T-helper 2 cell treated with Interferon-gamma antibody and Interleukin-4, amounts not matched to agents 5 μg/mL and 100 μg/mL, for 36 hours (primary cell): ENCODE data around the gene SYT17.

Experiments used
- DNase-seq: peaks from one replicate; pipeline ENCODE4 v3.0.0; 2021; ENCODE audit warnings: low spot score
- H3K27ac Mint-ChIP-seq: one replicate; pipeline ENCODE4 v1.8.0; 2021; ENCODE audit warnings: mild to moderate bottlenecking, mixed read lengths
- H3K27me3 Mint-ChIP-seq: one replicate; pipeline ENCODE4 v1.8.0; 2021; ENCODE audit warnings: low read depth, mixed read lengths
- H3K36me3 Mint-ChIP-seq: one replicate; pipeline ENCODE4 v1.8.0; 2021; ENCODE audit warnings: low read depth, mixed read lengths
- H3K4me1 Mint-ChIP-seq: one replicate; pipeline ENCODE4 v1.8.0; 2021; ENCODE audit warnings: low read depth, mixed read lengths
- H3K4me3 Mint-ChIP-seq: one replicate; pipeline ENCODE4 v1.8.0; 2022; ENCODE audit warnings: mild to moderate bottlenecking, moderate library complexity, mixed read lengths
- H3K9me3 Mint-ChIP-seq: one replicate; pipeline ENCODE4 v1.8.0; 2021; ENCODE audit warnings: mixed read lengths

SYT17 gene

DNA sequence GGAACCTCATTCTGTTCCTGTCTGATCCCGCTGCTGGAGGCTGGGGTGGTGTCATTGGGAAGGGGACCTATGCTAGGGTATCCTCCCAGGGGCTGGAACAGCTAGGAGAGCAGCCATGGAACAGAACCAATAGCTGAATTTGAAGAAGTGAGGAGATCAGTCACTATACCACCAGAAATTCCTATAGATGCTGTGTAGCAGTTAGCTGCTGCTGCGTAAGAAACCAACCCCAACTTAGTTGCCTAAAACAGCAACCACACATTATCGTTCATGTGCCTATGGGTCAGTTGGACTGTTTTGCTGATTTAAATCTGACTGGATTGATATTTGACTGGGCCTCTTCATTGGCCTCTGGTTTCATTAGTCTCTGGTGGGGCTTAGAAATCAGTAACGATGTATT is 20.4 kb upstream of the SYT17 start:
- Mint-ChIP-seq H3K4me1 (no peaks in the 10 kb centered on the region), H3K27me3 (peaks cover 15% of the 10 kb centered on the region), H3K36me3 (no peaks in the 10 kb centered on the region), H3K4me3 (no peak overlapping the region), H3K27ac (no peak overlapping the region), H3K9me3 (peaks cover 8% of the 10 kb centered on the region)
- DNase-seq = no peak

DNA sequence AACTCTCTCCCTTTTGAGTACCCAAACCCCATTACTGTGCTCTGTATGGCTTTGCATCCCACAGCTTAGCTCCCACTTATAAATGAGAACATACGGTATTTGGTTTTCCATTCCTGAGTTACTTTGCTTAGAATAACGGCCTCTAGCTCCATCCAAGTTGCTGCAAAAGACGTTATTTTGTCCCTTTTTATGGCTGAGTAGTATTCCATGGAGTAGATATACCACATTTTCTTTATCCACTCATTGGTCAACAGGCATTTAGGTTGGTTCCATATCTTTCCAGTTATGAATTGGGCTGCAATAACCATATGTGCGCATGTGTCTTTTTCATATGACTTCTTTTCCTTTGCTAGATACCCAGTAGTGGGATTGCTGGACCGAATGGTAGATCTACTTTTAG is 19.9 kb upstream of the SYT17 start:
- H3K9me3 Mint-ChIP-seq = peaks cover 8% of the 10 kb centered on the region
- H3K36me3 Mint-ChIP-seq = no peaks in the 10 kb centered on the region
- no peak overlapping the region for H3K27ac Mint-ChIP-seq
- H3K4me3 Mint-ChIP-seq = no peak overlapping the region
- no peak for DNase-seq
- H3K4me1 Mint-ChIP-seq = no peaks in the 10 kb centered on the region
- peaks cover 16% of the 10 kb centered on the region for H3K27me3 Mint-ChIP-seq

DNA sequence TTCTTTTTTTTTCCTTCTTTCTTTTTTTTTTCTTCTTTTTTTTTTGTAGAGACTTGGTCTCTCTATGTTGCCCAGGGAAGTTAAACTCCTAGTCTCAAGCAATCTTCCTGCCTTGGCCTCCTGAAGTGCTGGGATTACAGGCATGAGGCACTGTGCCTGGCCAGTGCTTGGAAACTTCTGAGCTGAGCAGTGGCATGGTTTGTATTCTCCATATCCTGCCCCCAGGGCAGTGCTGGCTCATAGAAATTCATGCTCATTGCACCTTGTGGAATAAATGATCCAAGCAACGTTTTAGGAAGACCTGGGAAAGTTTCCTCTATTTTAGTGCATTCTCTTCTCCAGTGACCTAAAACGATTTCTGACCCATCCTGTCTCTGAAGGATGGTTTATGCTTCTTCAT is 16.7 kb upstream of the SYT17 start:
- H3K36me3 Mint-ChIP-seq = no peaks in the 10 kb centered on the region
- no peaks in the 10 kb centered on the region for H3K4me1 Mint-ChIP-seq
- peaks cover 13% of the 10 kb centered on the region for H3K9me3 Mint-ChIP-seq
- H3K4me3 Mint-ChIP-seq = no peak overlapping the region
- no peak overlapping the region for H3K27ac Mint-ChIP-seq
- H3K27me3 Mint-ChIP-seq = peaks cover 17% of the 10 kb centered on the region
- DNase-seq = no peak

DNA sequence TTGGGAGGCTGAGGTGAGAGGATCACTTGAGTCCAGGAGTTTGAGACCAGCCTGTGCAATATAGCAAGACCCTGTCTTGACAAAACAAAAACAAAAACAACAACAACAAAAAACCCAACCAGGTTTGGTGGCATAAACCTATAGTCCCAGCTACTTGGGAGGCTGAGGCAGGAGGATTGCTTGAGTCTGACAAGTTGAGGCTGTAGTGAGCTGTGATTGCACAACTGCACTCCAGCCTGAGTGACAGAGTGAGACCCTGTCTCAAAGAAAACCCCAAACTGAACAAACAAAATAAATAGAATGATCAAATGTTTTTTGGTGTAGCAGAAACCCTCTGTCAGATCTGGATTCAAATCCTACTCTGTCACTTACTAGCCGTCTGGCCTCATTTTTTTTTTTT is 16.0 kb upstream of the SYT17 start:
- Mint-ChIP-seq H3K27ac (no peak overlapping the region), H3K4me3 (no peak overlapping the region), H3K36me3 (no peaks in the 10 kb centered on the region), H3K27me3 (peaks cover 21% of the 10 kb centered on the region), H3K9me3 (peaks cover 14% of the 10 kb centered on the region), H3K4me1 (no peaks in the 10 kb centered on the region)
- no peak for DNase-seq

- Mint-ChIP-seq H3K36me3 (no peaks in the 10 kb centered on the region), H3K4me1 (no peaks in the 10 kb centered on the region), H3K4me3 (no peak overlapping the region), H3K9me3 (peaks cover 6% of the 10 kb centered on the region), H3K27ac (no peak overlapping the region), H3K27me3 (peaks cover 18% of the 10 kb centered on the region)
- no peak for DNase-seq
Measured at GRCh38 chr16:19153876-19154275, 14.2 kb upstream of the SYT17 start.

- Mint-ChIP-seq H3K4me3 (no peak overlapping the region), H3K27me3 (peaks cover 6% of the 10 kb centered on the region), H3K36me3 (no peaks in the 10 kb centered on the region), H3K9me3 (peaks cover 6% of the 10 kb centered on the region), H3K4me1 (no peaks in the 10 kb centered on the region), H3K27ac (no peak overlapping the region)
- no peak for DNase-seq
Measured at GRCh38 chr16:19162085-19162484, 6.0 kb upstream of the SYT17 start.

- Mint-ChIP-seq H3K4me1 (no peaks in the 10 kb centered on the region), H3K4me3 (no peak overlapping the region), H3K36me3 (no peaks in the 10 kb centered on the region), H3K27me3 (peaks cover 8% of the 10 kb centered on the region), H3K27ac (no peak overlapping the region), H3K9me3 (peaks cover 6% of the 10 kb centered on the region)
- no peak for DNase-seq
Measured at GRCh38 chr16:19163215-19163614, 4.8 kb upstream of the SYT17 start.

GRCh38 chr16:19164285-19164684 is 3.8 kb upstream of the SYT17 start:
- Mint-ChIP-seq H3K9me3 (peaks cover 6% of the 10 kb centered on the region), H3K4me3 (no peak overlapping the region), H3K27ac (no peak overlapping the region), H3K36me3 (no peaks in the 10 kb centered on the region), H3K4me1 (no peaks in the 10 kb centered on the region), H3K27me3 (peaks cover 10% of the 10 kb centered on the region)
- no peak for DNase-seq

DNA sequence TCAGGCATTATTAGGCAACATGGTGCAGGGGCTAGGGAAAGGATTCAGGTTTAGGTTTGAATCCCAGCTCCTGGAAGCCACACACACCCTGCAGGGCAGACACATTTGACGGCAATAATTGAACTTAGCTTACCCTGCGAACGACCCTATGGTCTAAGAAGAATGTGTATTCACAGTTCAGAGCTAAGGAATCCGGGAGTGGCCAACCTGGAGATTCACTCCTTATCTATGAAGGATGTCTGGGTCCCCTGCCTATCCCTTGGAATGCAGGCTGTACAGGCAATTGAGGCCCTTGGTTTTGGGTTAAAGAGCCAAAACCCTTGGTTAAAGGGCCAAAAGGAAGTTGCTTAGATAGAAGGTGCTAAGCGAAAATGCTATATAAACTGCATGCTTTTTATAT is 2.9 kb upstream of the SYT17 start:
- Mint-ChIP-seq H3K36me3 (no peaks in the 10 kb centered on the region), H3K27ac (no peak overlapping the region), H3K9me3 (peaks cover 6% of the 10 kb centered on the region), H3K4me3 (no peak overlapping the region), H3K4me1 (no peaks in the 10 kb centered on the region), H3K27me3 (peaks cover 18% of the 10 kb centered on the region)
- no peak for DNase-seq

GRCh38 chr16:19166500-19166899 is 1.5 kb upstream of the SYT17 start:
- H3K27ac Mint-ChIP-seq = no peak overlapping the region
- H3K4me1 Mint-ChIP-seq = no peaks in the 10 kb centered on the region
- H3K36me3 Mint-ChIP-seq = no peaks in the 10 kb centered on the region
- H3K9me3 Mint-ChIP-seq = peaks cover 6% of the 10 kb centered on the region
- H3K27me3 Mint-ChIP-seq = peaks cover 26% of the 10 kb centered on the region
- no peak overlapping the region for H3K4me3 Mint-ChIP-seq
- DNase-seq = no peak

DNA sequence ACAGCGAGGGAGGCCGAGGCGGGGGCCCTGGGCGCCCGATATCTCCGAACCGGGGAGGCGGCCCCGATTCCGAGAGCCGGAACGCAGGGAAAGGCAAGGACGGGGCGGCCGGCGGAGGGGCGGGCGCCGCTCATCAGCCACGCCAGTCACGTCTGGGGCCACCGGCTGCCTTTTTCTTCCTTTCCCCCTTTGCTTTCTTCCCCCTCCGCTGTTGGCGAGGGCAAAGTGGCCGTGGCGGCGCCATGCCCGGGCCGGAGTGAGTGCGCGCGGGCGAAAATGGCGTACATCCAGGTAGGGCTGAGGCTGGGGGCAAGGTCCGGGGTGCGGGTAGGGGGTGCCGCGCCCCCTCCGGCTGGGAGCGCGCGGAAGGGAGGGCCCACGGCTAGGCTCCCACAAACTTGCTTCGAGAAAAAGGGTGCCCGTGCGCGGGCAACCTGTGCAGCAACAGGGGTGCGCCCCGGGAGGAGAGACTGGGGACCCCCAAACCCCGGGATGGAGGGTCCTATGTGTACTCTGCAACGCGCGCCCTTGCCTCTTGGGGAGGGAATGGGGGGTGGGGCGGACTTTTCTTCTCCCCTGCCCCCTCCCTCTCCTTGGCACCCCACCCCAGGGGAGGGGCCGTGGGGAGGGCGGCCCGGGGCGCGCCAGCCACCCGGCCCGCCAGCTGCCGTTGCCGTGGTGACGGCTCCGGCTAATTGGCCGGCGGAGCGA is 486 bp downstream of the SYT17 start:
- no peak for DNase-seq
- Mint-ChIP-seq H3K4me1 (no peaks in the 10 kb centered on the region), H3K9me3 (no peaks in the 10 kb centered on the region), H3K4me3 (no peak overlapping the region), H3K27ac (no peak overlapping the region), H3K27me3 (peaks cover 29% of the 10 kb centered on the region), H3K36me3 (no peaks in the 10 kb centered on the region)

- no peaks in the 10 kb centered on the region for H3K9me3 Mint-ChIP-seq
- H3K4me3 Mint-ChIP-seq = no peak overlapping the region
- DNase-seq = no peak
- no peaks in the 10 kb centered on the region for H3K4me1 Mint-ChIP-seq
- H3K27me3 Mint-ChIP-seq = peaks cover 31% of the 10 kb centered on the region
- no peaks in the 10 kb centered on the region for H3K36me3 Mint-ChIP-seq
- no peak overlapping the region for H3K27ac Mint-ChIP-seq
Measured at GRCh38 chr16:19169082-19169639, 1.1 kb downstream of the SYT17 start.

- DNase-seq = no peak
- H3K9me3 Mint-ChIP-seq = no peaks in the 10 kb centered on the region
- H3K27me3 Mint-ChIP-seq = peaks cover 32% of the 10 kb centered on the region
- no peaks in the 10 kb centered on the region for H3K36me3 Mint-ChIP-seq
- no peak overlapping the region for H3K27ac Mint-ChIP-seq
- H3K4me1 Mint-ChIP-seq = no peaks in the 10 kb centered on the region
- no peak overlapping the region for H3K4me3 Mint-ChIP-seq
Measured at GRCh38 chr16:19170043-19170655, 2.1 kb downstream of the SYT17 start.

- H3K4me3 Mint-ChIP-seq = no peak overlapping the region
- H3K27me3 Mint-ChIP-seq = peaks cover 37% of the 10 kb centered on the region
- H3K27ac Mint-ChIP-seq = no peak overlapping the region
- H3K9me3 Mint-ChIP-seq = no peaks in the 10 kb centered on the region
- H3K4me1 Mint-ChIP-seq = no peaks in the 10 kb centered on the region
- no peaks in the 10 kb centered on the region for H3K36me3 Mint-ChIP-seq
- no peak for DNase-seq
Measured at GRCh38 chr16:19172098-19172780, 4.2 kb downstream of the SYT17 start.
